ENCODE measurements around the gene ARHGAP45. TPM values are rescaled to one million over a fixed set of nuclear protein-coding genes. Genes with fewer than 3 reads are reported as not detected.
A peak's percentile ranks its signal among the peaks of the same experiment; 100 is the strongest.

Gene ARHGAP45
- total and polyA plus RNA-seq, 5 donors = 5.9 to 10.4 (median 8.5) TPM

DNA sequence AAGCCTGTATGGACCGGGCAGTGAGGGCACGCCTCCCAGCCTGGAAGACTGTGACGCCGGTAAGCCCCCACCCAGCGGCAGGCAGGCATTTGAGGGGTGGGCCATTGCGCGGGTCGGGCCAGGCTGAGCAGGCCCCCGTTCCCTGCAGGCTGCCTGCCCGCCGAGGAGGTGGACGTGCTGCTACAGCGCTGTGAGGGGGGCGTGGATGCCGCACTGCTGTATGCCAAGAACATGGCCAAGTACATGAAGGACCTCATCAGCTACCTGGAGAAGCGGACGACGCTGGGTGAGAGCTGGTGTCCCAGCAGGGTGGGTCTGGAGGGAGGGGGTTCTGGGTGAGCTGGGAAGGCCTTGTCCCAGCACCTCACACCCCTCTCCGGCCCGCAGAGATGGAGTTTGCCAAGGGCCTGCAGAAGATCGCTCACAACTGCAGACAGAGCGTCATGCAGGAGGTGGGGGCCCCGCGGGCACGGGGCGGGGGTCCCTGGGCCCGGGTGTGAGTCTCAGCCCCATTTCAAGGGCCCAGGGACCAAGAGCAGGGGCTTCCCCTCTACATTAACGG is 7.1 kb downstream of the ARHGAP45 start:
- no peaks in the 10 kb centered on the region for H3K9me3 ChIP-seq (ENCODE audit: control insufficient read depth, low read length)
- no peak overlapping the region for H3K4me3 ChIP-seq (ENCODE audit: low read length)
- WGBS = 79% methylated on average over 28 of the region's 28 CpGs
- H3K4me1 ChIP-seq (ENCODE audit: control insufficient read depth, insufficient read depth, low read length) = no peaks in the 10 kb centered on the region
- intact Hi-C loops (cut with DNase I) = no loop called here
- no peaks in the 10 kb centered on the region for H3K27me3 ChIP-seq (ENCODE audit: control insufficient read depth, insufficient read depth)
- DNase-seq (peak in 1 of 3 donors; percentile 51), ATAC-seq (no peak)
- no peak overlapping the region for H3K27ac ChIP-seq (ENCODE audit: low read length)

DNA sequence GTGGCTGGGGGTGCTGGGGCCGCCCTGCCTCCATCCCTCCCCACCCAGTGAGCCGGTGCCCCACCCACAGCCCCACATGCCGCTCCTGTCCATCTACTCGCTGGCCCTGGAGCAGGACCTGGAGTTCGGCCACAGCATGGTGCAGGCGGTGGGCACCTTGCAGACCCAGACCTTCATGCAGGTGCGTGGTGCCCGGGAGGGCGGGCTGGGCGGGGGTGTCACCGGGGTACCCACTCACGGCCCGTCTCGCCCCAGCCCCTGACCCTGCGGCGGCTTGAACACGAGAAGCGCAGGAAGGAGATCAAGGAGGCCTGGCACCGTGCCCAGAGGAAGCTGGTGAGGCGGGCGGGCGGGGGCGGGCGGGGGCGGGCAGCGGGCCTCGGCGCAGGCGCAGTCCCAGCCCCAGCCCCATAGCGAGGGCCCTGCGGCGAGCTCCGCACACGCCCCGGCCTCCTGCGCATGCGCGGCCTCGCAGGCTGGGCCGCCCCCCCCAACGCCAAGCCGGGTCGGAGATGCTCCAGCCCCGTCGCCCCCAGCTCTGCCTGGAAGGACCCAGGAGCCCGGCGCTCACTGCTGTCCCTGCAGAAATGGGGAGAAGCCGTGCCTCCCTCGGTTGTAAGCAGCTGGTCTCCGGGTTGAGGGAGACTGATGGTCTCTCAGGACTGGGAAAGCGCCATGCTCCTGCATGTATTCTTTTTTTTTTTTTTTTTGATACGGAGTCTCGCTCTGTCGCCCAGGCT is 7.7 kb downstream of the ARHGAP45 start:
- DNase-seq (peak; percentile 78 to 94 (median 93)), ATAC-seq (peak; percentile 39 to 46)
- no peak overlapping the region for H3K27ac ChIP-seq (ENCODE audit: low read length)
- H3K9me3 ChIP-seq (ENCODE audit: control insufficient read depth, low read length) = no peaks in the 10 kb centered on the region
- H3K4me3 ChIP-seq (ENCODE audit: low read length) = no peak overlapping the region
- WGBS = 71% methylated on average over 54 of the region's 54 CpGs
- H3K27me3 ChIP-seq (ENCODE audit: control insufficient read depth, insufficient read depth) = no peaks in the 10 kb centered on the region
- no peaks in the 10 kb centered on the region for H3K4me1 ChIP-seq (ENCODE audit: control insufficient read depth, insufficient read depth, low read length)
- intact Hi-C loops (cut with DNase I) = no loop called here

DNA sequence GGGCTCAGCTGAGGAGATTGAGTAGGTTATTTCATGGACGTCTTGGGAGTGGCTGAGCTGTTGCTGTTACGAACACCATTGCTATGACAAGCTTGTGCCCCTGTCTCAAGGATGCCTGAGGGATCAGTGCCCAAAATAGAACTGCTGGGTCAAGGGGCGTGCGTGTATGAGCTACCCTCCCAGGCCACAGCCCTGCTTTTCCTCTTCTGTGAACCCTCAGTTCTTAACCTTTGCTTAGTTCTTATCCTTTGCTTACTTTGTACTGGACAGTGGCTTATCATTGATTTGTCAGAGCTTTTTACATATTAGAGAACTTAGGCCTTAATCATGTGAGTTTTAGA is 9.0 kb downstream of the ARHGAP45 start:
- Histone ChIP-seq H3K27ac (ENCODE audit: low read length) (no peak overlapping the region), H3K9me3 (ENCODE audit: control insufficient read depth, low read length) (no peaks in the 10 kb centered on the region), H3K27me3 (ENCODE audit: control insufficient read depth, insufficient read depth) (no peaks in the 10 kb centered on the region), H3K4me1 (ENCODE audit: control insufficient read depth, insufficient read depth, low read length) (no peaks in the 10 kb centered on the region), H3K4me3 (ENCODE audit: low read length) (no peak overlapping the region)
- WGBS = 80% methylated on average over 4 of the region's 4 CpGs
- intact Hi-C loops (cut with DNase I) = no loop called here
- DNase-seq = no peak
- no peak for ATAC-seq

DNA sequence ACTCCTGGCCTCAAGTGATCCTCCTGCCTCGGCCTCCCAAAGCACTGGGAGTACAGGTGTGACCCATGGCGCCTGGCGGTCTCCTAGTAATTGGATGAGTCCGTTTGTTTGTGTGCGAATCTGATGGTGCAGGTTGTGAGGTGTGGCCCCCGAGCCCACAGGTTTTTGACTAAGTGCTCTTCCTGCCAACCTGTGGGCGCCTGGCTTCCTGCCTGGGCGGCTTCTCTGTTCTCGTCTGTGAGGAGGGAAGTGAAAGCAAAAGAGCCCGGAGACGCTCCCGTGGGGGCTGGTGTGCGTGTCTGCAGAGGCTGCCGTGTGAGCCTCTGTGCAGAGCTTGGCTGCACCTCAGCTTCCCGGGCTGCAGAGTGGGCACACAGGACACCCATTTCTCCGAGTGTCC is 10.0 kb downstream of the ARHGAP45 start:
- 58% methylated on average over 16 of the region's 16 CpGs for WGBS
- Histone ChIP-seq H3K4me3 (ENCODE audit: low read length) (no peak overlapping the region), H3K9me3 (ENCODE audit: control insufficient read depth, low read length) (no peaks in the 10 kb centered on the region), H3K4me1 (ENCODE audit: control insufficient read depth, insufficient read depth, low read length) (no peaks in the 10 kb centered on the region), H3K27ac (ENCODE audit: low read length) (no peak overlapping the region), H3K27me3 (ENCODE audit: control insufficient read depth, insufficient read depth) (no peaks in the 10 kb centered on the region)
- DNase-seq (peak; percentile 42 to 86 (median 83)), ATAC-seq (peak in 1 of 2 donors; percentile 6)
- intact Hi-C loops (cut with DNase I) = no loop called here

DNA sequence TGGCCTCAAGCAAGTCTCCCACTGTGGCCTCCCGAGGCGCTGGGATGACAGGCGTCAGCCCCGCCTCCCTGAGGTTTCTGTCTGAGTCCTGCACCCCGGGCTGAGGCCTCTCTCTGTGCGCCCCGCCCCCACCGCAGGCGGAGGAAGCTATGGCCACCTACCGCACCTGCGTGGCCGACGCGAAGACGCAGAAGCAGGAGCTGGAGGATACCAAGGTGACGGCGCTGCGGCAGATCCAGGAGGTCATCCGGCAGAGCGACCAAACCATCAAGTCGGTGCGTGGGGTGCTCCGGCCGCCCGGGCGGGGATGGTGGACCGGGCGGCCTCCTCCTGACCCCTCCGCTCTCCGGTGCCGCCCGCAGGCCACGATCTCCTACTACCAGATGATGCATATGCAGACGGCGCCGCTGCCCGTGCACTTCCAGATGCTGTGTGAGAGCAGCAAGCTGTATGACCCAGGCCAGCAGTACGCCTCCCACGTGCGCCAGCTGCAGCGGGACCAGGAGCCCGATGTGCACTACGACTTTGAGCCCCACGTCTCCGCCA is 12.7 kb downstream of the ARHGAP45 start:
- Histone ChIP-seq H3K4me1 (ENCODE audit: control insufficient read depth, insufficient read depth, low read length) (no peaks in the 10 kb centered on the region), H3K4me3 (ENCODE audit: low read length) (no peak overlapping the region), H3K27ac (ENCODE audit: low read length) (no peak overlapping the region), H3K27me3 (ENCODE audit: control insufficient read depth, insufficient read depth) (no peaks in the 10 kb centered on the region), H3K9me3 (ENCODE audit: control insufficient read depth, low read length) (no peaks in the 10 kb centered on the region)
- DNase-seq (peak in 2 of 3 donors; percentile 61), ATAC-seq (no peak)
- 89% methylated on average over 45 of the region's 45 CpGs for WGBS
- intact Hi-C loops (cut with DNase I) = no loop called here

DNA sequence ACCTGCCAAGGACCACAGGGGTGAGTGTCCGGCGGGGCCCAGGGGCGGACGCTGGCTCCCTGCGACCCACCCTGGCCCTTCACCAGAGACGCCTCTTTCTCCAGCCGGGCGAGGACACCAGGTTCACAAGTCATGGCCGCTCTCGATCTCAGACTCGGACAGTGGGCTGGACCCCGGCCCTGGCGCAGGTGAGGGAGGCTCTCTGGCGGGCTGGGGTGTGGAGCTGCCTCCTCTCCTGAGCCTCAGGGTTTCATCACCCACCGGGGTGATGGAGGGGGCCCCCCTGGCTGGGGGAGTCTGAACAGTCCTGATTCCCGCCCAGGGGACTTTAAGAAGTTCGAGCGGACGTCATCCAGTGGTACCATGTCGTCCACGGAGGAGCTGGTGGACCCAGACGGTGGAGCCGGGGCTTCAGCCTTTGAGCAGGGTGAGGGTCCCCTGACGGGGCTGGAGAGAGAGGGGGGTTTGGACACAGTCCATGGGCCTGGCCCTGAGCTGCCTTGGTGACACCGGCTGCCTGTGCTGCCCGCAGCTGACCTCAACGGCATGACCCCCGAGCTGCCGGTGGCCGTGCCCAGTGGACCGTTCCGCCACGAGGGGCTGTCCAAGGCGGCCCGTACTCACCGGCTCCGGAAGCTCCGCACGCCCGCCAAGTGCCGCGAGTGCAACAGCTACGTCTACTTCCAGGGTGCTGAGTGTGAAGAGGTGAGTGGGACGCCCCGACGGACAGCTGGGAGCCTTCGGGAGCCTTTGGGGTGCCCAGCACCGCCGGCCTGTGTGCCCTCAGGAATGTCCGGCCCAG is 13.6 kb downstream of the ARHGAP45 start:
- Histone ChIP-seq H3K4me3 (ENCODE audit: low read length) (no peak overlapping the region), H3K9me3 (ENCODE audit: control insufficient read depth, low read length) (no peaks in the 10 kb centered on the region), H3K4me1 (ENCODE audit: control insufficient read depth, insufficient read depth, low read length) (no peaks in the 10 kb centered on the region), H3K27ac (ENCODE audit: low read length) (no peak overlapping the region), H3K27me3 (ENCODE audit: control insufficient read depth, insufficient read depth) (no peaks in the 10 kb centered on the region)
- WGBS = 95% methylated on average over 50 of the region's 50 CpGs
- intact Hi-C loops (cut with DNase I) = no loop called here
- DNase-seq (peak in 2 of 3 donors; percentile 56 to 63), ATAC-seq (no peak)

DNA sequence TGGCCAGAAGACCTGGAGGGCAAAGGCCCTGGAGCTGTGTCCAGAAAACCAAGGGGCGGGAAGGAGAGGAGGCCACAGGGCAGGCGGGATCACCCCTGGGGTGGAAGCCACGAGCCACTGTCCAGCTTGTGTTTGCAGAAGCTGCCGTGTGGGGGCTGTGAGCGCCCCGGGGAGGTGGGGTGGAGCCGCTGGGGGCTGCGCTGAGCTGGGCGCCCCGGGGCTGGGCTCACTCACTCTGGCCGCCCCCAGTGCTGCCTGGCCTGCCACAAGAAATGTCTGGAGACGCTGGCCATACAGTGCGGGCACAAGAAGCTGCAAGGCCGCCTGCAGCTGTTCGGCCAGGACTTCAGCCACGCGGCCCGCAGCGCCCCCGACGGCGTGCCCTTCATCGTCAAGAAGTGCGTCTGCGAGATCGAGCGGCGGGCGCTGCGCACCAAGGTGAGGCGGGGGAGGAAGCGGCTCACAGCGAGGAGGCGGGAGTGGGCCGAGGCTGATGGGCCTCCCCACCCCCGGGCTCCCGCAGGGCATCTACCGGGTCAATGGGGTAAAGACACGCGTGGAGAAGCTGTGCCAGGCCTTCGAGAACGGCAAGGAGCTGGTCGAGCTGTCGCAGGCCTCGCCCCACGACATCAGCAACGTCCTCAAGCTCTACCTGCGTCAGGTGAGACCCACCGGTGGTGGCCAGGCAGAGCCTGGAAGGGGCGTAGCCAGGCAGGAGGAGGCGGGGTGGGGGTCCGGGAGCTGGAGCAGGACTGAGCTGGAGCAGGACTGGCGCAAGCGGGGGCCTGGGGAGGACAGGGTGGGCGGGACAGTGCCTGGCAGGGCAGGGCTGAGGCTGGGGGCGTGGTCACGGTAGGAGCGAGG is 14.6 kb downstream of the ARHGAP45 start:
- no peaks in the 10 kb centered on the region for H3K27me3 ChIP-seq (ENCODE audit: control insufficient read depth, insufficient read depth)
- no peak overlapping the region for H3K4me3 ChIP-seq (ENCODE audit: low read length)
- intact Hi-C loops (cut with DNase I) = no loop called here
- ATAC-seq (no peak), DNase-seq (peak in 2 of 3 donors; percentile 83 to 86)
- no peaks in the 10 kb centered on the region for H3K9me3 ChIP-seq (ENCODE audit: control insufficient read depth, low read length)
- H3K27ac ChIP-seq (ENCODE audit: low read length) = no peak overlapping the region
- WGBS = 72% methylated on average over 58 of the region's 58 CpGs
- H3K4me1 ChIP-seq (ENCODE audit: control insufficient read depth, insufficient read depth, low read length) = no peaks in the 10 kb centered on the region

DNA sequence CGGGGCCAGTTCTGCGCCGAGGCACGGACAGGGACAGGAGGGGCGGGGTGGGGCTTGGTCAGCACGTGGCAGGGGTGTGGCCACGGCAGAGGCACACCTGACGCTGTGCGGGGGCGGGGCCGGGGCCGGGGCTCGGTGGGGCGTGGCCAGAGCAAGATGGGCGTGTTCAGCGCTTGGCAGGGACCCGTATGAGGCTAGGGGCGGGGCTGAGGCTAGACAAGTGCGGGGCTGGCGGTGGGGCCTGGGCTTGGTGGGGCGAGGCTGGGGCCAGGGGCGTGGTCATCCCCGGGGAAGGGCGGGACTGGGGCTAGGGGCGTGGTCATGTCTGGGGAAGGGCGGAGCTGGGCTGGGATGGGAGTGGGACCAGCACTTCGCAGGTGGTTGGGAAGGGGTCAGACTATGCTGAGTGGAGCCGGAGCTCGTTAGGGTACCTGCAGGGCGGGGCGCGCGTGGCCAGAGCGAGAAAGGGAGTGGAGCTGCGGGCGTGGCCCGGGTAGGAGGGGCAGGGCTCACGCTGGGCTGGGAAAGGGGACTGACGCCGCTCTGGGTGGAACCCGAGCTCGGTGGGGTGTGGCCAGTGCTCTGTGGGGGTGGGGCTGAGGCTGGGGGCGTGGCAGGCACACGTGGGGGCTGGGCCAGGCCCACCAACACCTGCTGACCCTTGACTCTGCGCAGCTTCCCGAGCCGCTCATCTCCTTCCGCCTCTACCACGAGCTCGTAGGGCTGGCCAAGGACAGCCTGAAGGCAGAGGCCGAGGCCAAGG is 15.4 kb downstream of the ARHGAP45 start:
- ATAC-seq (peak; percentile 59 to 68), DNase-seq (peak; percentile 61 to 82 (median 72))
- WGBS = 25% methylated on average over 51 of the region's 51 CpGs
- H3K4me1 ChIP-seq (ENCODE audit: control insufficient read depth, insufficient read depth, low read length) = no peaks in the 10 kb centered on the region
- H3K4me3 ChIP-seq (ENCODE audit: low read length) = no peak overlapping the region
- no peaks in the 10 kb centered on the region for H3K27me3 ChIP-seq (ENCODE audit: control insufficient read depth, insufficient read depth)
- no peaks in the 10 kb centered on the region for H3K9me3 ChIP-seq (ENCODE audit: control insufficient read depth, low read length)
- no peak overlapping the region for H3K27ac ChIP-seq (ENCODE audit: low read length)
- intact Hi-C loops (cut with DNase I) = no loop called here

DNA sequence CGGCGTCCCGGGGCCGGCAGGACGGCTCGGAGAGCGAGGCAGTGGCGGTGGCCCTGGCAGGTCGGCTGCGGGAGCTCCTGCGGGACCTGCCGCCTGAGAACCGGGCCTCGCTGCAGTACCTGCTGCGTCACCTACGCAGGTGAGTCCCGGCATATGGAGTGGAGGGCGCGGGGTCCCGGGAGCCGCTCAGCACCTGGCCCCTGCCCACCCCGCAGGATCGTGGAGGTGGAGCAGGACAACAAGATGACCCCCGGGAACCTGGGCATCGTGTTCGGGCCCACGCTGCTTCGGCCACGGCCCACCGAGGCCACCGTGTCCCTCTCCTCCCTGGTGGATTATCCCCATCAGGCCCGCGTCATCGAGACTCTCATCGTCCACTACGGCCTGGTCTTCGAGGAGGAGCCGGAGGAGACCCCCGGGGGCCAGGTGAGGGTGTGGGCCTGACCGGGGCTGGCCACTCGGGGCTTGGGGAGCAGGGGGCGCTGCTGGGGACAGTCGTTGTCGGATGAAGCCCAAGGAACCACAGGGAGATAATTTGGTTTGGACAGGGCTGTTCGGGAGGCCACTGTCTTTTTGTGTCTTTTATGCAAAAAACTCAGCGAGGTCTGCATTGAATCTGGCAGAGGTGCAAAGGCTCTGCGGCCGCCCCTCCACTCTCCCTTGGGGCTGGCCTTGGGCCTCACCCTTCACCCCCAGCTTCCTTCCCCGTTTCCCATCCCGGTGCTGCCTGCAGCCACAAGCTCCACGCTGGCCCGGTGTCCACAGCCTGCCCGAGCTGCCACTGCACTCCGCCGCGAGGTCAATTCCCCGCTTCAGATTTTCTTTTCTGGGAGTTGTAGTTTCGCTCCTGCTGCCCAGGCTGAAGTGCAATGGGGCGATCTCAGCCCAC is 16.2 kb downstream of the ARHGAP45 start:
- intact Hi-C loops (cut with DNase I) = no loop called here
- 83% methylated on average over 59 of the region's 59 CpGs for WGBS
- Histone ChIP-seq H3K27ac (ENCODE audit: low read length) (no peak overlapping the region), H3K4me3 (ENCODE audit: low read length) (no peak overlapping the region), H3K9me3 (ENCODE audit: control insufficient read depth, low read length) (no peaks in the 10 kb centered on the region), H3K4me1 (ENCODE audit: control insufficient read depth, insufficient read depth, low read length) (no peaks in the 10 kb centered on the region), H3K27me3 (ENCODE audit: control insufficient read depth, insufficient read depth) (no peaks in the 10 kb centered on the region)
- ATAC-seq (no peak), DNase-seq (peak in 2 of 3 donors; percentile 49 to 68)

Measured in right cardiac atrium (tissue), 5 donors.